Measurements from ENCODE around the gene MDFI. TPM values are rescaled to one million over a fixed set of nuclear protein-coding genes. Genes with fewer than 3 reads are reported as not detected.
A peak's percentile ranks its signal among the peaks of the same experiment; 100 is the strongest.

MDFI gene
- total RNA-seq, 2 experiments from 2014 or later = not detected

GRCh38 chr6:41591859-41592502 is 46.3 kb upstream of the MDFI start:
- H3K4me3 Mint-ChIP-seq = no peak overlapping the region
- H3K36me3 Mint-ChIP-seq (ENCODE audit: low read depth) = peaks cover 3% of the 10 kb centered on the region
- H3K9me3 Mint-ChIP-seq = no peaks in the 10 kb centered on the region
- no peak overlapping the region for H3K27ac Mint-ChIP-seq
- peak; percentile 90 for TF ChIP-seq CTCF (IDR thresholded peaks at IDR 0.05)
- CTCF ChIA-PET = interaction anchor here (0.7 to 2.7 kb wide), 12 partner anchors 8 to 226 kb away, joined by 3 to 22 read pairs (median 4); no protein-coding TSS in a partner anchor
- H3K4me1 Mint-ChIP-seq (ENCODE audit: low read depth) = peaks cover 2% of the 10 kb centered on the region
- no peaks in the 10 kb centered on the region for H3K27me3 Mint-ChIP-seq
- POLR2A ChIA-PET = no interaction called here
- ATAC-seq (peak; percentile 97), DNase-seq (peak; percentile 85)
- intact Hi-C loops (cut with micrococcal nuclease) = loop anchor here (1.0 to 5.0 kb wide), 3 partner anchors 130 to 223 kb away; no protein-coding TSS in a partner anchor

DNA sequence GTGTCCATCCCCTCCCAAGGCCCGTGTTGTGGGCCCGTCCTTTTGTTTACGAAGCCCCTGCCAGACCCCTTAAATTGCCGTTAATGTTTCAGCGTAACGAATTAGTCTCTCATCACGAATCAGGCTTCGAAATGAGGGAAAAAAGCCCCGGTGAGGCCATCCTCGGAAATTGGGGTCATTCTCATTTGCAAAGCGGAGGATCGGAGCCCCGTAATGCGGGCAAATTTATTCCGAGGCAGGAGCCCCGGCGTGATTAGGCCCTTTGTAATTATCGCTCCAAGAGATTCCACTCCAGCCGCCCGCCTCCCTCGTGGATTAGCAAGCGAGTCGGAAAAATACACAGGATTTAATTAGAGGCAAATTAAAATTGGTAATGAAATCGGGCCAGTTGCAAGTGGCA is 44.9 kb upstream of the MDFI start:
- peaks cover 3% of the 10 kb centered on the region for H3K36me3 Mint-ChIP-seq (ENCODE audit: low read depth)
- H3K4me3 Mint-ChIP-seq = no peak overlapping the region
- no peak for TF ChIP-seq CTCF (IDR thresholded peaks at IDR 0.05)
- CTCF ChIA-PET = interaction anchor here (1.1 to 5.1 kb wide), 5 partner anchors 9 to 226 kb away, joined by 3 to 31 read pairs (median 4); no protein-coding TSS in a partner anchor
- H3K9me3 Mint-ChIP-seq = no peaks in the 10 kb centered on the region
- no peak overlapping the region for H3K27ac Mint-ChIP-seq
- DNase-seq (no peak), ATAC-seq (no peak)
- POLR2A ChIA-PET = no interaction called here
- peaks cover 2% of the 10 kb centered on the region for H3K4me1 Mint-ChIP-seq (ENCODE audit: low read depth)
- H3K27me3 Mint-ChIP-seq = no peaks in the 10 kb centered on the region
- intact Hi-C loops (cut with micrococcal nuclease) = loop anchor here (5.0 kb wide), 1 partner anchor 131 kb away; no protein-coding TSS in a partner anchor

GRCh38 chr6:41593839-41594238 is 44.4 kb upstream of the MDFI start:
- H3K27ac Mint-ChIP-seq = no peak overlapping the region
- no peak for DNase-seq
- ATAC-seq = no peak
- no peak overlapping the region for H3K4me3 Mint-ChIP-seq
- TF ChIP-seq CTCF (IDR thresholded peaks at IDR 0.05) = no peak
- ChIA-PET CTCF (interaction anchor here (1.1 to 5.1 kb wide), 5 partner anchors 9 to 226 kb away, joined by 4 to 31 read pairs (median 7); no protein-coding TSS in a partner anchor), POLR2A (no interaction called here)
- peaks cover 2% of the 10 kb centered on the region for H3K4me1 Mint-ChIP-seq (ENCODE audit: low read depth)
- H3K9me3 Mint-ChIP-seq = no peaks in the 10 kb centered on the region
- H3K36me3 Mint-ChIP-seq (ENCODE audit: low read depth) = peaks cover 3% of the 10 kb centered on the region
- intact Hi-C loops (cut with micrococcal nuclease) = loop anchor here (5.0 kb wide), 1 partner anchor 132 kb away; no protein-coding TSS in a partner anchor
- H3K27me3 Mint-ChIP-seq = no peaks in the 10 kb centered on the region

DNA sequence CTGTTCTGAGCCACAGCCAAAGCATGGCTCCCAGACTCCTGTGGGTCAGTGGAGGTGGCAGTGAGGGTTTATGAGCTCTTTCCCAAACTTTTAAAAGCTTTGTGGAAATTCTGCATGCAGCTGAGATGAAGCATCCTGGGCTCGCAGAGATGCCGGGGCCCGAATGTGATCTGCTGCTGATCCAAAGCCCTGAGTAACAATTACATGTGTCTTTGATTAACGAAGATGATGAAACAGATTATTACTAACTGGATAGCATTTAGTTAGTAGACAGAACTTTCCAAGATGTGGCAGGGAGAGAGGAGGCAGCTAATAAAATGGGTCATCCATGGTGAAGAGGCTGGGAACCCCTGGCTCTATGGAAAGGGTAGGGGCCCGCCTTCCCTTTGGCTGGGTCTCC is 43.9 kb upstream of the MDFI start:
- H3K27me3 Mint-ChIP-seq = no peaks in the 10 kb centered on the region
- peaks cover 3% of the 10 kb centered on the region for H3K36me3 Mint-ChIP-seq (ENCODE audit: low read depth)
- H3K4me1 Mint-ChIP-seq (ENCODE audit: low read depth) = peaks cover 2% of the 10 kb centered on the region
- no peak overlapping the region for H3K4me3 Mint-ChIP-seq
- ChIA-PET CTCF (interaction anchor here (0.9 to 5.1 kb wide), 6 partner anchors 8 to 226 kb away, joined by 3 to 31 read pairs (median 6); no protein-coding TSS in a partner anchor), POLR2A (no interaction called here)
- H3K9me3 Mint-ChIP-seq = no peaks in the 10 kb centered on the region
- no peak for TF ChIP-seq CTCF (IDR thresholded peaks at IDR 0.05)
- DNase-seq (no peak), ATAC-seq (no peak)
- no peak overlapping the region for H3K27ac Mint-ChIP-seq
- intact Hi-C loops (cut with micrococcal nuclease) = loop anchor here (5.0 kb wide), 1 partner anchor 132 kb away; no protein-coding TSS in a partner anchor

DNA sequence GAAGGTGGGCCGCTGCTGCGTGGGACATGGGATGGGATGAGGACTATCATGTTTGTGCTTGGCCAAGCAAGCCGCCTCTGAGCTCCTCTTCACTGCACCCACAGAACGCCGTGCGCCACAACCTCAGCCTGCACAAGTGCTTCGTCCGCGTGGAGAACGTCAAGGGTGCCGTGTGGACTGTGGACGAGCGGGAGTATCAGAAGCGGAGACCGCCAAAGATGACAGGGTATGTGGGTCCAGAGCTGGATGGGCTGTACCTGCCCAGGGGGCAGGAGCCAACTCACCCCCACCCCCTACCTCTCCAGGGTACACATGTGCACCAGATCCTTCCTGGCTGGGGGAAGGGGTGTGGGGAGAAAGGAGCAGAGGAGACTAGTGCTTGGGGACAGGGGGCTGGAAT is 43.5 kb upstream of the MDFI start:
- TF ChIP-seq CTCF (IDR thresholded peaks at IDR 0.05) = no peak

More for the DNA sequence above, 43.5 kb upstream of the MDFI start:
- Mint-ChIP-seq H3K9me3 (no peaks in the 10 kb centered on the region), H3K4me1 (ENCODE audit: low read depth) (peaks cover 2% of the 10 kb centered on the region), H3K27ac (no peak overlapping the region), H3K27me3 (no peaks in the 10 kb centered on the region), H3K4me3 (no peak overlapping the region), H3K36me3 (ENCODE audit: low read depth) (peaks cover 3% of the 10 kb centered on the region)
- DNase-seq (no peak), ATAC-seq (no peak)
- intact Hi-C loops (cut with micrococcal nuclease) = loop anchor here (5.0 kb wide), 1 partner anchor 132 kb away; no protein-coding TSS in a partner anchor
- CTCF ChIA-PET = interaction anchor here (0.9 to 5.1 kb wide), 6 partner anchors 30 to 227 kb away, joined by 3 to 31 read pairs (median 5); no protein-coding TSS in a partner anchor
- POLR2A ChIA-PET = no interaction called here
